GM12878 (cell line): Measurements from ENCODE around the gene CBLB. TPM values are rescaled to one million over a fixed set of nuclear protein-coding genes. Genes with fewer than 3 reads are reported as not detected.

ENCODE experiments used
- ATAC-seq: fragments of 200-7000 bp; cut with Tn5 transposase; 3 replicates; pipeline ENCODE4 v1.9.1; 2020; ENCODE audit warnings: mild to moderate bottlenecking, moderate library complexity
- BruUV-seq: library from RNA; stranded (reverse); fragments of 400-500 nt; replicated peaks from 2 replicates; lab custom pipeline; 2021; lab: Mats Ljungman, UMichigan
- CTCF ChIA-PET: fragments of 300-600 bp; sonication (Branson Sonifier 250); formaldehyde crosslinking; extraction: SDS; loops from one replicate; lab custom pipeline; 2021; ENCODE audit warnings: inconsistent platforms; lab: Yijun Ruan, JAX
- POLR2A ChIA-PET: fragments of 350-600 bp; formaldehyde crosslinking; extraction: SDS; loops from one replicate; lab custom pipeline; 2021; ENCODE audit warnings: inconsistent platforms; lab: Charles Lee
- RAD21 ChIA-PET: fragments of 300-600 bp; sonication (Branson Sonifier 250); formaldehyde crosslinking; loops from one replicate; lab custom pipeline; 2023; ENCODE audit warnings: antibody characterized with exemption; ENCODE audit not compliant: unreplicated experiment; lab: Charles Lee
- SMC1A ChIA-PET: fragments of 300-600 bp; sonication (Branson Sonifier 250); formaldehyde crosslinking; loops from one replicate; lab custom pipeline; 2023; ENCODE audit not compliant: unreplicated experiment, uncharacterized antibody; lab: Charles Lee
- DNase-seq: peaks from one replicate; pipeline ENCODE4 v3.0.0-alpha.2; 2011; ENCODE audit warnings: low read depth, low spot score
- FAIRE-seq: peaks from 3 replicates; lab custom pipeline; 2011; peaks lifted over from hg19 to GRCh38; lab: Jason Lieb, UNC
- H2AFZ ChIP-seq: 2 replicates; pipeline ENCODE4 v1.6.0; 2011; ENCODE audit warnings: low read depth, low read length, control low read depth; ENCODE audit not compliant: control insufficient read depth
- H3K27ac ChIP-seq: 2 replicates; pipeline ENCODE4 v1.5.1; 2011; ENCODE audit warnings: control low read depth; ENCODE audit not compliant: control insufficient read depth, insufficient read depth
- H3K27me3 ChIP-seq, 2 experiments: replicated peaks in 1 of 2; 2 replicates each; pipeline versions ENCODE4 v1.6.0 to v1.6.1; 2011; ENCODE audit warnings: low read length in 1 of 2; ENCODE audit not compliant: control insufficient read depth in 2 of 2, insufficient read depth in 2 of 2
- H3K36me3 ChIP-seq, 2 experiments: 2 replicates each; pipeline ENCODE4 v1.5.1; 2011; ENCODE audit warnings: low read length in 1 of 2; ENCODE audit not compliant: control insufficient read depth in 2 of 2, insufficient read depth in 2 of 2
- H3K4me1 ChIP-seq: 2 replicates; pipeline ENCODE4 v1.6.1; 2011; ENCODE audit warnings: mild to moderate bottlenecking, low read length, moderate library complexity, mixed read lengths; ENCODE audit not compliant: control insufficient read depth, insufficient read depth
- H3K4me2 ChIP-seq: 2 replicates; pipeline ENCODE4 v1.6.0; 2011; ENCODE audit warnings: control low read depth; ENCODE audit not compliant: control insufficient read depth, insufficient read depth
- H3K4me3 ChIP-seq: fragments of 200-600 bp; sonication (generic); 2 replicates; pipeline ENCODE4 v1.5.1; 2016
- H3K79me2 ChIP-seq: 2 replicates; pipeline ENCODE4 v1.6.0; 2011; ENCODE audit warnings: low read length; ENCODE audit not compliant: control insufficient read depth, insufficient read depth
- H3K9ac ChIP-seq: 2 replicates; pipeline ENCODE4 v1.8.0; 2011; ENCODE audit warnings: low read length, control low read depth, mixed read lengths; ENCODE audit not compliant: control insufficient read depth, insufficient read depth
- H3K9me3 ChIP-seq: replicated peaks from 3 replicates; pipeline ENCODE4 v1.5.1; 2011; ENCODE audit warnings: mild to moderate bottlenecking, low read length; ENCODE audit not compliant: control insufficient read depth, insufficient read depth
- H4K20me1 ChIP-seq: 2 replicates; pipeline ENCODE4 v1.6.0; 2011; ENCODE audit not compliant: control insufficient read depth, insufficient read depth
- EGR1 ChIP-seq, 2 experiments: IDR thresholded peaks; 1 replicate in 1 of 2; 2 replicates in 1 of 2; pipeline ENCODE4 v1.6.1; 2011 to 2012; ENCODE audit warnings: low read depth in 2 of 2, low read length in 2 of 2, borderline replicate concordance in 1 of 2, mild to moderate bottlenecking in 1 of 2, moderate library complexity in 1 of 2
- EP300 ChIP-seq, 2 experiments: fragments of 150-350 bp in 1 of 2; IDR thresholded peaks; 2 replicates each; pipeline ENCODE4 v1.6.1; 2011 to 2012; ENCODE audit warnings: low read depth in 2 of 2, low read length in 2 of 2, borderline replicate concordance in 1 of 2, improper control_type of control experiment in 1 of 2, inconsistent platforms in 1 of 2; ENCODE audit not compliant: control insufficient read depth in 1 of 2
- EZH2 ChIP-seq: IDR thresholded peaks from 2 replicates; pipeline ENCODE4 v1.6.1; 2012; ENCODE audit warnings: low read depth, mild to moderate bottlenecking, control low read depth, inconsistent platforms, low read length, borderline replicate concordance; ENCODE audit not compliant: control insufficient read depth
- JUNB ChIP-seq: IDR thresholded peaks from 2 replicates; pipeline ENCODE4 v1.6.1; 2016; ENCODE audit warnings: antibody characterized with exemption, mild to moderate bottlenecking
- LARP7 ChIP-seq: fragments of 450-650 bp; IDR thresholded peaks from 2 replicates; pipeline ENCODE4 v1.6.1; 2017; ENCODE audit warnings: mild to moderate bottlenecking
- MLLT1 ChIP-seq: fragments of 450-650 bp; IDR thresholded peaks from 2 replicates; pipeline ENCODE4 v1.6.1; 2016; ENCODE audit warnings: mild to moderate bottlenecking
- NBN ChIP-seq: fragments of 450-650 bp; IDR thresholded peaks from 2 replicates; pipeline ENCODE4 v1.6.1; 2016
- NFIC ChIP-seq: IDR thresholded peaks from 2 replicates; pipeline ENCODE4 v1.6.1; 2012; ENCODE audit warnings: low read depth, mild to moderate bottlenecking, inconsistent platforms, low read length, moderate library complexity
- PML ChIP-seq: IDR thresholded peaks from 2 replicates; pipeline ENCODE4 v1.6.1; 2012; ENCODE audit warnings: low read length, inconsistent platforms
- RBBP5 ChIP-seq: fragments of 200-600 bp; sonication (generic); conservative IDR thresholded peaks from 2 replicates; pipeline ENCODE4 v1.6.1; 2016
- SREBF2 ChIP-seq: IDR thresholded peaks from 2 replicates; pipeline ENCODE4 v1.6.1; 2012; ENCODE audit warnings: mild to moderate bottlenecking, low read length
- TARDBP ChIP-seq: IDR thresholded peaks from 2 replicates; pipeline ENCODE4 v1.6.1; 2016; ENCODE audit warnings: borderline replicate concordance
- TCF3 ChIP-seq: IDR thresholded peaks from 2 replicates; pipeline ENCODE4 v1.6.1; 2012; ENCODE audit warnings: low read depth, mild to moderate bottlenecking, low read length, borderline replicate concordance; ENCODE audit not compliant: insufficient read depth
- ZNF207 ChIP-seq: fragments of 450-650 bp; IDR thresholded peaks from 2 replicates; pipeline ENCODE4 v1.6.1; 2014; ENCODE audit warnings: antibody characterized with exemption, mild to moderate bottlenecking, borderline replicate concordance
- ZNF687 ChIP-seq: fragments of 450-650 bp; IDR thresholded peaks from 2 replicates; pipeline ENCODE4 v1.6.1; 2017; ENCODE audit warnings: mild to moderate bottlenecking, moderate library complexity
- WGBS: methylation state at CpG from one replicate; pipeline ENCODE4 v1.1.6; 2016; ENCODE audit warnings: low lambda C conversion rate; ENCODE audit not compliant: insufficient replicate concordance, insufficient coverage; ENCODE audit errors: missing lambda C conversion rate; 5-methylcytosine and 5-hydroxymethylcytosine counted together
- in situ Hi-C: fragments of 300-500 bp; cut with MboI; formaldehyde crosslinking; loops from 9 replicates; pipeline ENCODE4 v1.14.3; 2018; ENCODE audit warnings: mixed read lengths
- intact Hi-C: fragments of 100-400 bp; cut with micrococcal nuclease; formaldehyde crosslinking; loops from one replicate; pipeline ENCODE4 v1.14.2; 2022; ENCODE audit not compliant: unreplicated experiment
- polyA plus RNA-seq, 11 experiments: library from polyadenylated mRNA; depleted of rRNA in 4 of 11; unstranded in 6 of 11; stranded (reverse) in 5 of 11; fragments of >200 nt; fragmentation: Nextera tagmentation in 4 of 11; fragmentation: Illumina TruSeq in 1 of 11; extraction: Ambion mirVana in 4 of 11; extraction: Trizol in 1 of 11; gene quantifications; 1 replicate in 1 of 11; 2 replicates in 10 of 11; pipeline versions ENCODE4 v1.2.1 to v1.2.3, GENCODE V29; 2011 to 2016; ENCODE audit warnings: inconsistent platforms in 2 of 11, missing spikeins in 2 of 11, low read depth in 1 of 11
- total RNA-seq, 4 experiments: library from RNA; depleted of rRNA in 3 of 4; stranded (reverse); fragments of >200 nt in 3 of 4; fragmentation: Illumina TruSeq in 1 of 4; extraction: Trizol in 1 of 4; gene quantifications; 2 replicates each; pipeline versions ENCODE4 v1.2.1 to v1.2.3, GENCODE V29; 2013 to 2021

The CBLB gene
- total and polyA plus RNA-seq, 10 of the 15 experiments (the other 5 are each of a cell fraction or from before 2014, with no cell fraction given), result 17.2 to 107 (median 41.9) TPM

GRCh38 chr3:105745046-105745445 is 123.8 kb downstream of the CBLB start (continued):
- TF ChIP-seq PML (no peak), TCF3 (no peak), LARP7 (no peak)

- Histone ChIP-seq H3K4me2 (no peak overlapping the region), H4K20me1 (no peaks in the 10 kb centered on the region), H3K4me3 (no peak overlapping the region), H3K9me3 (peaks cover 3% of the 10 kb centered on the region), H3K79me2 (no peaks in the 10 kb centered on the region), H3K4me1 (no peaks in the 10 kb centered on the region), H3K27me3 (no peaks in the 10 kb centered on the region), H2AFZ (no peak overlapping the region), H3K27ac (no peak overlapping the region), H3K36me3 (peaks cover 0 to 14% of the 10 kb centered on the region in 2 experiments; a peak in 2 of 4 replicates), H3K9ac (no peak overlapping the region)
- intact Hi-C loops (no loop called here), in situ Hi-C loops (no loop called here)
- WGBS, result 100% methylated on average over 1 of the region's 1 CpG
- DNase-seq (no peak), ATAC-seq (no peak), FAIRE-seq (no peak)
- TF ChIP-seq TARDBP (no peak), RBBP5 (no peak), NBN (no peak), SREBF2 (no peak), EP300 (IDR thresholded peaks at IDR 0.05; ENCODE audit: borderline replicate concordance in 1 of 2, control insufficient read depth in 1 of 2, low read depth in 2 of 2, low read length in 2 of 2) (no peak), ZNF207 (no peak), EGR1 (IDR thresholded peaks at IDR 0.05; ENCODE audit: borderline replicate concordance in 1 of 2, low read depth in 2 of 2, low read length in 2 of 2) (no peak), EZH2 (no peak), ZNF687 (no peak), NFIC (no peak), JUNB (no peak), MLLT1 (no peak)
- ChIA-PET CTCF (no interaction called here), RAD21 (interaction anchor here (0.7 kb wide), 1 partner anchor 589 kb away, joined by 3 read pairs; no protein-coding TSS in a partner anchor), SMC1A (no interaction called here), POLR2A (no interaction called here)
- BruUV-seq, result no TSS peak
Observed at GRCh38 chr3:105744202-105744601, 124.6 kb downstream of the CBLB start.
